ENCODE measurements around the gene SLC35F6. TPM values are rescaled to one million over a fixed set of nuclear protein-coding genes. Genes with fewer than 3 reads are reported as not detected.
"Not testable (repeated sequence)": the region's sequence is repeated elsewhere in the genome, so short reads cannot be mapped to it uniquely, and the experiment has no call there.

Gene SLC35F6
- polyA plus RNA-seq, 1 donor from 2014 or later: 5.3 TPM

GRCh38 chr2:26809876-26810577 lies 45.9 kb downstream of the SLC35F6 start:
- H3K27me3 Mint-ChIP-seq: peaks cover 4% of the 10 kb centered on the region
- peaks cover 2% of the 10 kb centered on the region for H3K36me3 Mint-ChIP-seq
- H3K4me3 Mint-ChIP-seq: peak overlapping the region in 2 of 4 donors; percentile 8 to 10
- no peaks in the 10 kb centered on the region for H3K9me3 Mint-ChIP-seq
- H3K27ac Mint-ChIP-seq: peak overlapping the region in 1 of 3 donors; percentile 60
- peaks cover 0 to 2% (median 2%) of the 10 kb centered on the region in 3 donors for H3K4me1 Mint-ChIP-seq

GRCh38 chr2:26811261-26811660 lies 47.2 kb downstream of the SLC35F6 start:
- peaks cover 2% of the 10 kb centered on the region for H3K36me3 Mint-ChIP-seq
- no peak overlapping the region for H3K27ac Mint-ChIP-seq
- no peak overlapping the region for H3K4me3 Mint-ChIP-seq
- no peaks in the 10 kb centered on the region for H3K9me3 Mint-ChIP-seq
- peaks cover 0 to 2% (median 2%) of the 10 kb centered on the region in 3 donors for H3K4me1 Mint-ChIP-seq
- peaks cover 7% of the 10 kb centered on the region for H3K27me3 Mint-ChIP-seq

- H3K36me3 Mint-ChIP-seq: peaks cover 2% of the 10 kb centered on the region
- H3K4me1 Mint-ChIP-seq: peaks cover 0 to 2% (median 2%) of the 10 kb centered on the region in 3 donors
- peaks cover 11% of the 10 kb centered on the region for H3K27me3 Mint-ChIP-seq
- peak overlapping the region in 1 of 4 donors; percentile 3 for H3K4me3 Mint-ChIP-seq
- H3K27ac Mint-ChIP-seq: no peak overlapping the region
- H3K9me3 Mint-ChIP-seq: no peaks in the 10 kb centered on the region
Measured at GRCh38 chr2:26811791-26812694, 48.0 kb downstream of the SLC35F6 start.

DNA sequence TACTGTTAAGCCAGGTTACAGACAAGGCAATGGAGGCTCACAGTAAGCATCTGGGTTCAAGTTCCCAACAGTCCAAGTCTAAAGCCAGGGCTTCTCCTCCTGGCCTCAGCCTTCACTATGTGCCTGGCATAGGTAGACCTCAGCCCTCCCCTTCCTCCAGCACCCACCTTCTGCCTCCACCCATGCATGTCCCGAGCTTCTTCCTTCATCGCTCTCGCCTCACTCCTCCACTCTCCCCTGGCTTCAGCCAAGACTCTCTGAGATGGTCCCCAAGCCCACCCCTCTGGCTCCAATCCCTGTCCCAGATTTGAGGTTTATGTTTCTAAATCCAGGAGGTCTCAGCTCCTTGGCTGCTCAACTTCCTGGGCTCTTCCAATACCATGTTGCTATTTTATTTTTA lies 48.6 kb downstream of the SLC35F6 start:
- Mint-ChIP-seq H3K4me1 (peaks cover 0 to 2% (median 2%) of the 10 kb centered on the region in 3 donors), H3K27me3 (peaks cover 15% of the 10 kb centered on the region), H3K4me3 (peak overlapping the region in 1 of 4 donors; percentile 3), H3K27ac (no peak overlapping the region), H3K36me3 (peaks cover 2% of the 10 kb centered on the region), H3K9me3 (no peaks in the 10 kb centered on the region)

DNA sequence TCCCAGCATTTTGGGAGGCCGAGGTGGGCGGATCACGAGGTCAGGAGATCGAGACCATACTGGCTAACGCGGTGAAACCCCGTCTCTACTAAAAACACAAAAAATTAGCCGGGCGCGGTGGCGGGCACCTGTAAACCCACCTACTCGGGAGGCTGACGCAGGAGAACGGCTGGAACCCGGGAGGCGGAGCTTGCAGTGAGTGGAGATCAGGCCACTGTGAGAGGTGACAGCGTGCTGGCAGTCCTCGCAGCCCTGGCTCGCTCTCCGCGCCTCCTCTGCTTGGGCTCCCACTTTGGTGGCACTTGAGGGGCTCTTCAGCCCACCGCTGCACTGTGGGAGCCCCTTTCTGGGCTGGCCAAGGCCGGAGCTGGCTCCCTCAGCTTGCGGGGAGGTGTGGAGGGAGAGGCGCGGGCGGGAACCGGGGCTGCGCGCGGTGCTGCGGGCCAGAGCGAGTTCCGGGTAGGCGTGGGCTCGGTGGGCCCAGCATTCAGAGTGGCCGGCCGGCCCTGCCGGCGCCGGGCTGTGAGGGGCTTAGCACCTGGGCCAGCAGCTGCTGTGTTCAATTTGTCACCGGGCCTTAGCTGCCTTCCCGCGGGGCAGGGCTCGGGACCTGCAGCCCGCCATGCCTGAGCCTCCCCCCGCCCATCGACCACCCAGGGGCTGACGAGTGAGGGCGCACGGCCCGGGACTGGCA lies 50.1 kb downstream of the SLC35F6 start:
- peaks cover 16% of the 10 kb centered on the region for H3K27me3 Mint-ChIP-seq
- not testable (repeated sequence) for H3K9me3 Mint-ChIP-seq, H3K4me3 Mint-ChIP-seq, H3K36me3 Mint-ChIP-seq, H3K27ac Mint-ChIP-seq, H3K4me1 Mint-ChIP-seq

GRCh38 chr2:26816893-26817292 lies 52.8 kb downstream of the SLC35F6 start:
- Mint-ChIP-seq H3K36me3 (peaks cover 2% of the 10 kb centered on the region), H3K4me3 (no peak overlapping the region), H3K9me3 (no peaks in the 10 kb centered on the region), H3K4me1 (no peaks in the 10 kb centered on the region), H3K27me3 (peaks cover 16% of the 10 kb centered on the region), H3K27ac (no peak overlapping the region)

DNA sequence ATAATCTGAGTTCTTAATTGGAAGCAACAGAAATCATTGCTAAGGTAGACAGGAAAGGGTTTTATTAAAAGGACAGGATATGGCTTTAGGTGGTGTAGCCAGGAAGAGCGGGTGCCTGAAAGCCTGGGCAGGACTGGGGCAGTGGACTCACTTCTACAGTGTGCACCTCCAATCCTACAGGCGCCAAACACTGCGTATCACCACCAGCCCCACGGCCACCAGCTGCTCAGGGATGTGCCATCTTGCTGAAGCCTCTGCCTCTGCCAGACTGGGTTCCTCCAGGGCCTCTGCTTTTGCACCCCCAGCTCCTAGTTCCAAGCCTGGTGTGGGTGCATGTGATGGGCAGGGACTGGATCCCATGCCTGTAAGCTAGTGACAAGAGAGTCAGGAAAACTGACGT lies 54.2 kb downstream of the SLC35F6 start:
- no peak overlapping the region for H3K27ac Mint-ChIP-seq
- no peaks in the 10 kb centered on the region for H3K36me3 Mint-ChIP-seq
- no peaks in the 10 kb centered on the region for H3K4me1 Mint-ChIP-seq
- H3K27me3 Mint-ChIP-seq: peaks cover 16% of the 10 kb centered on the region
- no peak overlapping the region for H3K4me3 Mint-ChIP-seq
- H3K9me3 Mint-ChIP-seq: no peaks in the 10 kb centered on the region

DNA sequence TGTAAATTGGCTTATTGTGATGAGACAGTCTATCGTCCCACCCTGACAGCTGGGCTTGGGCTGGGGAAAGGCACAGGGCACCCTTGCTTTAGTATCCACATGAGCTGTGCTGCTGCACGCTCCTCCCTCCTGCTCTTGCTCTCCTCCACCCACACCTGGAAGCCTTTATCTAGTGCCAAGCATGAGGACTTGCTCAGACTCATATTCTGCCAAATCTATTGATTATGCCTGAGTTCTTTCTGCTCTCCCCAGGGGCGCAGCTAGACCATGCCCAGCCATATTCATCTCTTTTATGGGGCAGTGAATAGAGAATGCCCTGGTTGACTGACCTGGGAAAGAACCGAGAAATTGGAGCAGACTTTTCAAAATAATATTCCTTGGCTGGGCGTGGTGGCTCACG lies 54.9 kb downstream of the SLC35F6 start:
- Mint-ChIP-seq H3K4me1 (no peaks in the 10 kb centered on the region), H3K36me3 (no peaks in the 10 kb centered on the region), H3K27ac (no peak overlapping the region), H3K4me3 (no peak overlapping the region), H3K9me3 (no peaks in the 10 kb centered on the region), H3K27me3 (peaks cover 13% of the 10 kb centered on the region)

DNA sequence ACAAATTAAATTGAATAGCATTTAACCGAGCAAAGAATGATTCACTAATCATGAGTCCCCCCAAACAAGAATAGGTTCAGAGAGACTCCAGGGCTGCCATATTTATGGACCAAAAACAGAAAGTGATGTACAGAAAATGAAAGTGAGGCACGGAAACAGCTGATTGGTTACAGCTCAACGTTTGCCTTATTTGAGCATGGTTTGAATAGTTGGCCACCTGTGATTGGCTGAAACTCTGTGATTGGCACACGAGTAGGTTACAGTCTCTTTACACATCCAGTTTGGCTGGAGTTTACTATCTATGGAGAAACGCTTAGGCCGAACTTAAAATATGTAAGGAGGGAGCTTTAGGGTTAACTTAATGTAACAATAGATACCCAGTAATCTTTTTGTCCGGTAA lies 56.8 kb downstream of the SLC35F6 start:
- Mint-ChIP-seq H3K36me3 (no peaks in the 10 kb centered on the region), H3K9me3 (no peaks in the 10 kb centered on the region), H3K4me1 (no peaks in the 10 kb centered on the region), H3K4me3 (no peak overlapping the region), H3K27ac (no peak overlapping the region), H3K27me3 (peaks cover 10% of the 10 kb centered on the region)

- no peaks in the 10 kb centered on the region for H3K4me1 Mint-ChIP-seq
- no peak overlapping the region for H3K27ac Mint-ChIP-seq
- H3K4me3 Mint-ChIP-seq: no peak overlapping the region
- no peaks in the 10 kb centered on the region for H3K9me3 Mint-ChIP-seq
- H3K36me3 Mint-ChIP-seq: no peaks in the 10 kb centered on the region
- peaks cover 1% of the 10 kb centered on the region for H3K27me3 Mint-ChIP-seq
Measured at GRCh38 chr2:26822877-26823276, 58.8 kb downstream of the SLC35F6 start.

Other genes starting within 250 kb of the SLC35F6 start
- gene CIB4, start 122.9 kb upstream of the SLC35F6 start, polyA plus RNA-seq: not detected
- not detected for gene KCNK3, start 71.6 kb upstream of the SLC35F6 start, polyA plus RNA-seq
- not detected for gene CENPA, start 21.8 kb downstream of the SLC35F6 start, polyA plus RNA-seq
- not detected for gene DPYSL5, start 83.8 kb downstream of the SLC35F6 start, polyA plus RNA-seq
- 2.4 TPM for gene MAPRE3, start 206.4 kb downstream of the SLC35F6 start, polyA plus RNA-seq

All from IgD-negative memory B cell (primary cell).